Heart right ventricle (tissue), 16 donors: Measurements from ENCODE around the gene MYZAP. TPM values are rescaled to one million over a fixed set of nuclear protein-coding genes. Genes with fewer than 3 reads are reported as not detected.

Experiments
- ATAC-seq, 8 donors: fragments of 200-7000 bp; cut with Tn5 transposase; one replicate each; pipeline ENCODE4 v1.9.1; 2020; ENCODE audit warnings: mild to moderate bottlenecking in 8 of 8, moderate library complexity in 8 of 8, moderate number of reproducible peaks in 1 of 8
- DNase-seq, 2 donors: peaks; one replicate each; pipeline ENCODE4 v3.0.0-alpha.2; 2020
- H3K27ac ChIP-seq, 10 donors: fragments of 200-600 bp; sonication (generic) in 2 of 10; one replicate each; pipeline versions ENCODE4 v1.5.0 to v1.8.0; 2020 to 2022; ENCODE audit warnings: mild to moderate bottlenecking in 3 of 10
- H3K27me3 ChIP-seq, 7 donors: fragments of 200-600 bp; one replicate each; pipeline ENCODE4 v1.8.0; 2021 to 2022; ENCODE audit warnings: mild to moderate bottlenecking in 2 of 7
- H3K36me3 ChIP-seq, 9 donors: fragments of 200-600 bp; sonication (generic) in 1 of 9; one replicate each; pipeline versions ENCODE4 v1.5.0 to v1.8.0; 2020 to 2022; ENCODE audit warnings: mild to moderate bottlenecking in 2 of 9
- H3K4me1 ChIP-seq, 9 donors: fragments of 200-600 bp; sonication (generic) in 1 of 9; one replicate each; pipeline versions ENCODE4 v1.5.0 to v1.8.0; 2020 to 2022; ENCODE audit warnings: mild to moderate bottlenecking in 4 of 9
- H3K4me3 ChIP-seq, 10 donors: fragments of 200-600 bp; sonication (generic) in 2 of 10; one replicate each; pipeline versions ENCODE4 v1.5.0 to v1.8.0; 2020 to 2022; ENCODE audit warnings: mild to moderate bottlenecking in 7 of 10, moderate library complexity in 2 of 10
- H3K9me3 ChIP-seq, 11 donors: fragments of 200-600 bp in 10 of 11; sonication (generic) in 2 of 11; one replicate each; pipeline versions ENCODE4 v1.5.0 to v1.8.0; 2013 to 2022; ENCODE audit warnings: mild to moderate bottlenecking in 2 of 11, control low read depth in 1 of 11, moderate library complexity in 1 of 11
- CTCF ChIP-seq, 9 donors: fragments of 200-600 bp; sonication (generic) in 2 of 9; IDR thresholded peaks; one replicate each; pipeline versions ENCODE4 v1.5.0 to v1.8.0; 2021 to 2022; ENCODE audit warnings: antibody characterized with exemption in 9 of 9, mild to moderate bottlenecking in 5 of 9, moderate library complexity in 1 of 9
- WGBS, 2 donors: extraction: QIAGEN DNeasy Blood & Tissue Kit; methylation state at CpG; one replicate each; pipeline ENCODE4 v1.1.7; 2013; ENCODE audit warnings: inconsistent platforms in 1 of 2; 5-methylcytosine and 5-hydroxymethylcytosine counted together
- intact Hi-C, 10 donors: fragments of 100-400 bp; cut with DNase I; formaldehyde crosslinking; loops; one replicate each; pipeline versions ENCODE4 v1.11.1 to v1.14.2; 2022
- polyA plus RNA-seq, 2 donors: library from polyadenylated mRNA; stranded (reverse); fragments of 200-250 nt; gene quantifications; one replicate each; pipeline ENCODE4 v1.2.3, GENCODE V29; 2013
- total RNA-seq, 10 donors: library from RNA; stranded (reverse); fragmentation: NEBNext Ultra II Directional in 3 of 10; extraction: Animal tissue kit (Norgen Biotek cat#: 25700) in 3 of 10; gene quantifications; one replicate each; pipeline versions ENCODE4 v1.2.1 to v1.2.4, GENCODE V29; 2021 to 2023
- donor health status: Arrhythmogenic right ventricular cardiomyopathy.
- donor health status: ischemic (EF 13 %, LVEDD 7.1; RV severe dilation, severe dysfunction).
- donor health status: healthy with polysubstance abuse.
- donor health status: DM: no; HTN: yes; CAD: no.
- donor health status: DM: no; HTN: no; CAD: no.
- donor health status: ischemic (EF 25% LVEDD 6.9; RV normal size, moderate dysfunction).
- donor health status: ischemic (EF 25% LVEDD 5.7; RV mildly dilated, moderate dysfunction).
- donor health status: healthy.
- donor health status: DM: yes; HTN: yes; CAD: no.
- donor health status: Ischemic cardiomyopathy.
- donor health status: ischemic (EF 35%, LVEDD 5.7; RV mildly dilated, moderate dysfunction).
- donor health status: nonischemic (EF 11% LVEDD 7.7; RV severe dilation, severe dysfunction).
- donor health status: DM: yes; HTN: yes; CAD: no.
- donor health status: PGD.
- donor health status: ischemic (EF 29% LVEDD 5.4; RV normal size, mild dysfunction).
- donor health status: nonischemic (EF 23%, LVEDD 6.1; RV moderate dilation, normal function).

MYZAP gene
- total and polyA plus RNA-seq, 12 donors: 197 to 1,280 (median 880) TPM

GRCh38 chr15:57561041-57561711 is 30.5 kb upstream of the MYZAP start:
- peak; percentile 92 to 98 (median 94) for TF ChIP-seq CTCF (IDR thresholded peaks at IDR 0.05)
- Histone ChIP-seq H3K4me3 (peak overlapping the region in 4 of 10 donors; percentile 3 to 30 (median 12)), H3K27me3 (peaks cover 0 to 4% (median 0%) of the 10 kb centered on the region in 7 donors), H3K4me1 (peaks cover 0 to 39% (median 25%) of the 10 kb centered on the region in 9 donors), H3K9me3 (no peaks in the 10 kb centered on the region), H3K36me3 (no peaks in the 10 kb centered on the region), H3K27ac (peak overlapping the region; percentile 33 to 84 (median 74))
- intact Hi-C loops: loop anchor here (2.0 to 10.0 kb wide), 20 partner anchors 36 to 514 kb away; partner anchors contain the start of genes POLR2M (in 4 of the 10) and ALDH1A2 (in 2 of the 10)
- 21 to 24% methylated on average over 9 of the region's 9 CpGs for WGBS, 2 donors
- ATAC-seq (peak; percentile 86 to 94 (median 92)), DNase-seq (peak; percentile 47 to 87)

GRCh38 chr15:57562196-57562769 is 29.4 kb upstream of the MYZAP start:
- Histone ChIP-seq H3K27me3 (peaks cover 0 to 4% (median 0%) of the 10 kb centered on the region in 7 donors), H3K9me3 (no peaks in the 10 kb centered on the region), H3K4me3 (no peak overlapping the region), H3K36me3 (no peaks in the 10 kb centered on the region), H3K27ac (peak overlapping the region in 9 of 10 donors; percentile 52 to 84 (median 74)), H3K4me1 (peaks cover 0 to 45% (median 25%) of the 10 kb centered on the region in 9 donors)
- intact Hi-C loops: loop anchor here (2.0 to 10.0 kb wide), 18 partner anchors 31 to 513 kb away; partner anchors contain the start of genes POLR2M (in 4 of the 10) and ALDH1A2 (in 2 of the 10)
- DNase-seq: peak; percentile 71 to 82
- ATAC-seq: peak; percentile 17 to 91 (median 58)
- no peak for TF ChIP-seq CTCF (IDR thresholded peaks at IDR 0.05)
- 26 to 42% methylated on average over 11 of the region's 11 CpGs for WGBS, 2 donors

- 79 to 88% methylated on average over 6 of the region's 6 CpGs for WGBS, 2 donors
- intact Hi-C loops: loop anchor here (2.0 to 10.0 kb wide), 18 partner anchors 29 to 511 kb away; partner anchors contain the start of genes POLR2M (in 4 of the 10) and ALDH1A2 (in 2 of the 10)
- H3K27ac ChIP-seq: peak overlapping the region in 1 of 10 donors; percentile 75
- H3K4me1 ChIP-seq: peaks cover 0 to 54% (median 28%) of the 10 kb centered on the region in 9 donors
- ATAC-seq: no peak
- no peak for TF ChIP-seq CTCF (IDR thresholded peaks at IDR 0.05)
- H3K4me3 ChIP-seq: no peak overlapping the region
- no peaks in the 10 kb centered on the region for H3K36me3 ChIP-seq
- no peak for DNase-seq
- H3K27me3 ChIP-seq: peaks cover 0 to 4% (median 0%) of the 10 kb centered on the region in 7 donors
- H3K9me3 ChIP-seq: no peaks in the 10 kb centered on the region
Measured at GRCh38 chr15:57563416-57563815, 28.3 kb upstream of the MYZAP start.

GRCh38 chr15:57565311-57565710 is 26.4 kb upstream of the MYZAP start:
- Histone ChIP-seq H3K27ac (peak overlapping the region in 9 of 10 donors; percentile 17 to 76 (median 57)), H3K27me3 (peaks cover 0 to 4% (median 0%) of the 10 kb centered on the region in 7 donors), H3K4me3 (no peak overlapping the region), H3K36me3 (no peaks in the 10 kb centered on the region), H3K4me1 (peaks cover 0 to 51% (median 25%) of the 10 kb centered on the region in 9 donors), H3K9me3 (no peaks in the 10 kb centered on the region)
- intact Hi-C loops: loop anchor here in 5 of 10 donors (10.0 kb wide), 6 partner anchors 49 to 509 kb away; partner anchors contain the start of genes POLR2M (in 2 of the 5) and ALDH1A2 (in 1 of the 5)
- ATAC-seq (no peak), DNase-seq (no peak)
- no peak for TF ChIP-seq CTCF (IDR thresholded peaks at IDR 0.05)
- 27 to 28% methylated on average over 10 of the region's 10 CpGs for WGBS, 2 donors
